Naive thymus-derived CD4-positive, alpha-beta T cell (primary cell): ENCODE data around the gene TMEM35B. TPM values are rescaled to one million over a fixed set of nuclear protein-coding genes. Genes with fewer than 3 reads are reported as not detected.

Source experiments
- ATAC-seq: fragments of 150-1000 bp; cut with Tn5 transposase; 2 replicates; pipeline ENCODE4 v1.10.0; 2021; ENCODE audit warnings: mild to moderate bottlenecking, moderate library complexity
- CTCF ChIA-PET: fragments of 350-600 bp; sonication (Branson Sonifier 250); formaldehyde crosslinking; loops from one replicate; lab custom pipeline; 2021; ENCODE audit warnings: antibody characterized with exemption; lab: Charles Lee
- POLR2A ChIA-PET: fragments of 350-600 bp; sonication (Branson Sonifier 250); formaldehyde crosslinking; loops from one replicate; lab custom pipeline; 2021; ENCODE audit warnings: antibody characterized with exemption, inconsistent platforms; lab: Charles Lee
- DNase-seq, 9 donors: peaks; one replicate each; pipeline versions ENCODE4 v3.0.0 to v3.0.0-alpha.2; 2020 to 2022; ENCODE audit warnings: mixed read lengths in 1 of 9
- H3K27ac ChIP-seq: one replicate; pipeline ENCODE4 v1.7.0; 2013; ENCODE audit warnings: mild to moderate bottlenecking, low read depth, low read length, moderate library complexity
- H3K27me3 ChIP-seq, 2 donors: one replicate each; pipeline ENCODE4 v1.7.0; 2013; ENCODE audit warnings: low read length in 2 of 2, mild to moderate bottlenecking in 2 of 2, moderate library complexity in 2 of 2; ENCODE audit not compliant: control insufficient read depth in 2 of 2, insufficient read depth in 2 of 2
- H3K36me3 ChIP-seq, 3 experiments: 1 replicate in 2 of 3; 2 replicates in 1 of 3; pipeline ENCODE4 v1.7.0; 2013; ENCODE audit warnings: low read length in 3 of 3, mild to moderate bottlenecking in 3 of 3, moderate library complexity in 1 of 3; ENCODE audit not compliant: insufficient read depth in 3 of 3, control insufficient read depth in 2 of 3
- H3K4me1 ChIP-seq, 2 donors: one replicate each; pipeline ENCODE4 v1.7.0; 2013; ENCODE audit warnings: low read length in 2 of 2, mild to moderate bottlenecking in 2 of 2, moderate library complexity in 1 of 2; ENCODE audit not compliant: control insufficient read depth in 2 of 2, insufficient read depth in 2 of 2
- H3K4me3 ChIP-seq: 2 replicates; pipeline ENCODE4 v1.7.0; 2013; ENCODE audit warnings: mild to moderate bottlenecking, low read length
- H3K9me3 ChIP-seq, 3 experiments: 1 replicate in 2 of 3; 2 replicates in 1 of 3; pipeline ENCODE4 v1.7.0; 2013; ENCODE audit warnings: low read length in 3 of 3; ENCODE audit not compliant: control insufficient read depth in 2 of 3
- H3K27ac Mint-ChIP-seq, 9 donors: one replicate each; pipeline ENCODE4 v1.8.0; 2020 to 2022; ENCODE audit warnings: mixed read lengths in 9 of 9, mild to moderate bottlenecking in 8 of 9, moderate library complexity in 5 of 9, inconsistent platforms in 2 of 9
- H3K27me3 Mint-ChIP-seq, 5 donors: one replicate each; pipeline ENCODE4 v1.8.0; 2021 to 2022; ENCODE audit warnings: mixed read lengths in 5 of 5, mild to moderate bottlenecking in 1 of 5
- H3K36me3 Mint-ChIP-seq, 5 donors: one replicate each; pipeline ENCODE4 v1.8.0; 2020 to 2022; ENCODE audit warnings: mixed read lengths in 5 of 5, mild to moderate bottlenecking in 3 of 5, inconsistent platforms in 1 of 5
- H3K4me1 Mint-ChIP-seq, 7 donors: one replicate each; pipeline ENCODE4 v1.8.0; 2020 to 2022; ENCODE audit warnings: mixed read lengths in 7 of 7, mild to moderate bottlenecking in 3 of 7, inconsistent platforms in 1 of 7
- H3K4me3 Mint-ChIP-seq, 10 donors: one replicate each; pipeline ENCODE4 v1.8.0; 2020 to 2022; ENCODE audit warnings: mild to moderate bottlenecking in 10 of 10, mixed read lengths in 10 of 10, moderate library complexity in 6 of 10, inconsistent platforms in 2 of 10
- H3K9me3 Mint-ChIP-seq, 11 donors: one replicate each; pipeline ENCODE4 v1.8.0; 2020 to 2022; ENCODE audit warnings: mixed read lengths in 11 of 11, mild to moderate bottlenecking in 4 of 11, inconsistent platforms in 1 of 11, moderate library complexity in 1 of 11
- intact Hi-C, 2 donors: fragments of 100-400 bp; cut with micrococcal nuclease; formaldehyde crosslinking; loops; one replicate each; pipeline ENCODE4 v1.15.1; 2023
- polyA plus RNA-seq, 2 donors: library from polyadenylated mRNA; unstranded; fragments of 300-500 nt; fragmentation: Illumina TruSeq; gene quantifications; one replicate each; pipeline ENCODE4 v1.2.3, GENCODE V29; 2021
- total RNA-seq, 6 experiments: library from RNA in 5 of 6; stranded (reverse) in 5 of 6; gene quantifications; 1 replicate in 5 of 6; 2 replicates in 1 of 6; pipeline ENCODE4 v1.2.3 and lab custom pipeline; 2021 to 2026

TMEM35B gene
- total and polyA plus RNA-seq, 7 experiments from 2014 or later: 5.4 to 166 (median 33.7) TPM

DNA sequence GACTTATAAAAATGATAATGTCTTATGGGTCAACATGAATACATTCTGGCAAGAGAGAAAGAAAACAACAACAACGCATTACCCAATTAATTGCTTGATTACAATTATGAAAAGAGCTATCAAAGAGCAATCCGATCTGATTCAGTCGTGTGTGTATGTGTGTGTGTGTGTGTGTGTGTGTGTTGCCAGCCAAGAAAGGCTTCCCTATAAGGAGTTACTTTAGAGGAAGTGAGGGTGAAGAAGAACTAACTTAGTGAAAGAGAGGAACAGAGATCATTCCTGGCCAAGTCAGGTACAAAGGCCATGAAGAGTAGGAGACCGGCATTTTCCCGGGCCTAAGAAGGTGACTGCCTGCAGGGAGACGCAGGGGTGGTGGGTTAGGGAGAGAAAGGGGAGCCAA is 9.4 kb downstream of the TMEM35B start:
- H3K9me3 Mint-ChIP-seq: peaks cover 0 to 5% (median 0%) of the 10 kb centered on the region in 11 donors

DNA sequence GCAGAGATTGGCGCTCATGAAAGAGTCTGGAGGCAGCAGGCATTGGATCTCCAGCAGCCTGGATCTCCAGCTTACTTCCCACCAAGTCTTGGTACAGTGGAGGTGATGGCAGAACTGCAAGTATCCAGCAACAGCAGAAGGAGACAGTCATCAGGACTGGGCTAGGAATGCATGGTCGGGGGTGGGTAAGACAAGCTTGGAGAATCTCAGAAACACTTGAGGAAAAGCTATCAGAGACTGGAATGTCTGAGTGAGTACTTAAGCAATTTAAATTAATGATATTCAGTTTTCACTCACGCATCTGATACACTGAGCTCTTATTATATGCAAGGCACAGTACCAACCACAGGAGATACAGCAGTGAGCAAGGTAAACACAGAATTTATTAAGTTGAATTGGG is 9.8 kb downstream of the TMEM35B start:
- ATAC-seq (no peak), DNase-seq (no peak)
- H3K4me1 Mint-ChIP-seq: peaks cover 0 to 18% (median 10%) of the 10 kb centered on the region in 7 donors
- peaks cover 0 to 5% (median 0%) of the 10 kb centered on the region in 11 donors for H3K9me3 Mint-ChIP-seq
- H3K36me3 Mint-ChIP-seq: peaks cover 0 to 15% (median 8%) of the 10 kb centered on the region in 5 donors
- peaks cover 0 to 2% (median 0%) of the 10 kb centered on the region in 5 donors for H3K27me3 Mint-ChIP-seq
- H3K4me3 Mint-ChIP-seq: no peak overlapping the region
- no peak overlapping the region for H3K4me3 ChIP-seq
- no peaks in the 10 kb centered on the region for H3K4me1 ChIP-seq
- H3K27ac ChIP-seq: no peak overlapping the region
- no peaks in the 10 kb centered on the region for H3K27me3 ChIP-seq
- POLR2A ChIA-PET: interaction anchor here (1.3 kb wide), 1 partner anchor 9 kb away, joined by 3 read pairs; no protein-coding TSS in a partner anchor
- no peaks in the 10 kb centered on the region for H3K9me3 ChIP-seq
- intact Hi-C loops: no loop called here
- H3K27ac Mint-ChIP-seq: peak overlapping the region in 5 of 9 donors; percentile 2 to 59 (median 12)
- CTCF ChIA-PET: interaction anchor here (0.6 kb wide), 1 partner anchor 126 kb away, joined by 3 read pairs; no protein-coding TSS in a partner anchor
- peaks cover 0 to 18% (median 0%) of the 10 kb centered on the region in 3 experiments for H3K36me3 ChIP-seq

More for the DNA sequence above, 9.4 kb downstream of the TMEM35B start:
- H3K36me3 Mint-ChIP-seq: peaks cover 0 to 15% (median 8%) of the 10 kb centered on the region in 5 donors
- no peak for ATAC-seq
- Histone ChIP-seq H3K4me3 (no peak overlapping the region), H3K27ac (no peak overlapping the region), H3K9me3 (no peaks in the 10 kb centered on the region), H3K27me3 (no peaks in the 10 kb centered on the region), H3K36me3 (peaks cover 0 to 21% (median 0%) of the 10 kb centered on the region in 3 experiments), H3K4me1 (no peaks in the 10 kb centered on the region)
- H3K27ac Mint-ChIP-seq: peak overlapping the region in 6 of 9 donors; percentile 1 to 59 (median 8)
- H3K4me1 Mint-ChIP-seq: peaks cover 0 to 18% (median 10%) of the 10 kb centered on the region in 7 donors
- ChIA-PET CTCF (interaction anchor here (0.6 kb wide), 1 partner anchor 127 kb away, joined by 3 read pairs; no protein-coding TSS in a partner anchor), POLR2A (interaction anchor here (1.2 kb wide), 1 partner anchor 9 kb away, joined by 5 read pairs; the partner anchor contains the start of gene TMEM35B)
- DNase-seq: no peak
- peaks cover 0 to 2% (median 0%) of the 10 kb centered on the region in 5 donors for H3K27me3 Mint-ChIP-seq
- no peak overlapping the region for H3K4me3 Mint-ChIP-seq
- intact Hi-C loops: no loop called here

DNA sequence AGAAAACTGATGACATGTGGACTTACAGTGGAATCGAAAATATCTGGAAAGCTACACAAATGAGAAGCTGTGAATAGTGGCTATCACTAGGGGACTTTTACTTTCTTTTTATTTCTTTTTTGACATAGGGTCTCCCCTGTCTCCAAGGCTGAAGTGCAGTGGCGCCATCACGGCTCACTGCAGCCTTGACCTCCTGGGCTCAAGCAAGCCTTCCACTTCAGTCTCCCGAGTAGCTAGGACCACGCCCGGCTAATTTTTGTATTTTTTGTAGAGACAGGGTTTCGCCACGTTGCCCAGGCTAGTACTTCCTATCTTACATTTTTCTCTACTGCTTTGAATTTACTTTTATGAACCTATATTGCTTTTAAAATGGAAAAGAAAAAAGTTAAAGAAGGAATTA is 10.5 kb downstream of the TMEM35B start:
- no peak overlapping the region for H3K4me3 ChIP-seq
- ATAC-seq (no peak), DNase-seq (no peak)
- H3K9me3 ChIP-seq: no peaks in the 10 kb centered on the region
- peaks cover 0 to 15% (median 8%) of the 10 kb centered on the region in 5 donors for H3K36me3 Mint-ChIP-seq
- H3K9me3 Mint-ChIP-seq: peaks cover 0 to 5% (median 0%) of the 10 kb centered on the region in 11 donors
- H3K27me3 Mint-ChIP-seq: peaks cover 0 to 2% (median 0%) of the 10 kb centered on the region in 5 donors
- H3K36me3 ChIP-seq: peaks cover 0 to 18% (median 0%) of the 10 kb centered on the region in 3 experiments
- intact Hi-C loops: no loop called here
- peak overlapping the region in 2 of 9 donors; percentile 12 to 17 for H3K27ac Mint-ChIP-seq
- H3K4me1 Mint-ChIP-seq: peaks cover 0 to 18% (median 9%) of the 10 kb centered on the region in 7 donors
- H3K27me3 ChIP-seq: no peaks in the 10 kb centered on the region
- H3K4me3 Mint-ChIP-seq: no peak overlapping the region
- POLR2A ChIA-PET: interaction anchor here (1.3 kb wide), 1 partner anchor 10 kb away, joined by 3 read pairs; no protein-coding TSS in a partner anchor
- no peaks in the 10 kb centered on the region for H3K4me1 ChIP-seq
- H3K27ac ChIP-seq: no peak overlapping the region
- CTCF ChIA-PET: no interaction called here

DNA sequence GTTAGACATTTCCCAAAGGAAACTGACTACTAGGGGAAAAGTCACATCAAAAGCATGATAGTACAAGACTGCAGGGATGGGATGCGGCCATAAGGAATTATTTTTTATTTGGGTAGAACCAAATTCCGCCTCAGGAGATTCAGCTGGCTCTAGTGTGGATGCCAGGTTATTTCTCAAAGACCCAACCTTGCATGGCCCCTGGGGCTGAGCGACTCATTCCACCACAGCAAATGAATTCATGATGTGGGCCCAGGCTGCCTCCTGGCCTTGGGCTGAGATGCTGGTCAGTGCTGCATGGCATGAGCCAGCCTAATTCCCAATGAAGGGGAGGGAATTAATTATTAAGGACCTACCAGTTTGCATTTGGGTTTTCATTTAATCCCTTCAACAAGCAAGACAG is 11.8 kb downstream of the TMEM35B start:
- Histone ChIP-seq H3K4me1 (peaks cover 6 to 8% of the 10 kb centered on the region in 2 donors), H3K27me3 (no peaks in the 10 kb centered on the region), H3K4me3 (no peak overlapping the region), H3K27ac (no peak overlapping the region), H3K9me3 (no peaks in the 10 kb centered on the region), H3K36me3 (peaks cover 0 to 18% (median 0%) of the 10 kb centered on the region in 3 experiments)
- CTCF ChIA-PET: no interaction called here
- H3K4me1 Mint-ChIP-seq: peaks cover 0 to 19% (median 9%) of the 10 kb centered on the region in 7 donors
- DNase-seq (no peak), ATAC-seq (no peak)
- H3K36me3 Mint-ChIP-seq: peaks cover 0 to 15% (median 8%) of the 10 kb centered on the region in 5 donors
- POLR2A ChIA-PET: no interaction called here
- H3K27ac Mint-ChIP-seq: peak overlapping the region in 3 of 9 donors; percentile 7 to 72 (median 32)
- no peak overlapping the region for H3K4me3 Mint-ChIP-seq
- H3K27me3 Mint-ChIP-seq: peaks cover 0 to 2% (median 0%) of the 10 kb centered on the region in 5 donors
- H3K9me3 Mint-ChIP-seq: peaks cover 0 to 5% (median 1%) of the 10 kb centered on the region in 11 donors
- intact Hi-C loops: no loop called here

DNA sequence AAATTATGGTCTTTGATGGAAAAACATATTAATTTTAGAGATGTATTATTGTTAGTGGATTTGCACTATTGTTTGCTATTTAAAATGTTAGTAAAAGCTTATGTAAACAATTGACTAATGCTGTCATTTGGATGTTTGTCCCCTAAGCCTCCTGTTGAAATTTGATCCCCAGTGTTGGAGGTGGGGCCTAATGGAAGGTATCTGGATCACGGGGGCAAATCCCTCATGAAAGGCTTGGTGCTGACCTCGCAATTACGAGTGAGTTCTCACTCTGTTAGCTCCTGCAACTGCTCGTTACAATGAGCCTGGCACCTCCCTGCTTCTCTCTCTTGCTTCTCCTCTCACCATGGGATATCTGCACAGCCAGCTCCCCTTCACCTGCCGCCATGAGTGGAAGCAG is 14.3 kb downstream of the TMEM35B start:
- ChIA-PET CTCF (no interaction called here), POLR2A (interaction anchor here (3.8 kb wide), 1 partner anchor 14 kb away, joined by 15 read pairs; the partner anchor contains the start of gene TMEM35B)
- no peaks in the 10 kb centered on the region for H3K9me3 ChIP-seq
- Mint-ChIP-seq H3K27ac (no peak overlapping the region), H3K36me3 (peaks cover 0 to 6% (median 4%) of the 10 kb centered on the region in 5 donors), H3K27me3 (peaks cover 0 to 2% (median 0%) of the 10 kb centered on the region in 5 donors), H3K4me3 (no peak overlapping the region), H3K4me1 (peaks cover 0 to 17% (median 4%) of the 10 kb centered on the region in 7 donors), H3K9me3 (peaks cover 0 to 4% (median 1%) of the 10 kb centered on the region in 11 donors)
- no peak overlapping the region for H3K27ac ChIP-seq
- DNase-seq (no peak), ATAC-seq (no peak)
- H3K4me1 ChIP-seq: peaks cover 8% of the 10 kb centered on the region in 2 donors
- no peak overlapping the region for H3K4me3 ChIP-seq
- intact Hi-C loops: no loop called here
- H3K36me3 ChIP-seq: peaks cover 0 to 6% (median 0%) of the 10 kb centered on the region in 3 experiments
- H3K27me3 ChIP-seq: no peaks in the 10 kb centered on the region

DNA sequence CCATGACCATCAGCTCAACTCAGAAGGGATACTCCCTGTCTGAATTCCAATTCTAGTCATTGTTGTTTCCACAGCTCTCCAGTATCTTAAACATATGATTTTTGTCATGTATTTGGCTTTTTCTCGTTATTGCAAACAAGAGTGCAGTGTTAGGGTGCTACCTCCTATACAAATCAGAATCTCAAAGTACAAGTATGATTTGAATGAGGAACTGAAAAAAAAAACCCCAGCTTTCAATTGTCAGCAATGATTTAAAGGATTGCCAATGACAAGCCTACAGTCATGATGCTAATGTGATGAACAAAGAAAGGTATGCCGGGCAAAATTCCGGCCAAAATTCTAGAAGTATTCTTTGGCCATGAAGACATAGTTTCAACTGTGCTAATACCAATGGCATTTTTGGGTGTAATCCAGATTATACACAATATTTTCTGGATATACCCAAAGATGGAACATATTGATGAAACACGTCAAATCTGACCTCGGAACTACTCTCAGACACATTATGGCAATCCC is 14.9 kb downstream of the TMEM35B start:
- Mint-ChIP-seq H3K4me3 (no peak overlapping the region), H3K36me3 (peaks cover 0 to 4% (median 0%) of the 10 kb centered on the region in 5 donors), H3K4me1 (peaks cover 0 to 18% (median 4%) of the 10 kb centered on the region in 7 donors), H3K9me3 (peaks cover 0 to 3% (median 0%) of the 10 kb centered on the region in 11 donors), H3K27me3 (peaks cover 0 to 5% (median 0%) of the 10 kb centered on the region in 5 donors), H3K27ac (no peak overlapping the region)
- H3K9me3 ChIP-seq: no peaks in the 10 kb centered on the region
- peaks cover 0 to 4% (median 0%) of the 10 kb centered on the region in 3 experiments for H3K36me3 ChIP-seq
- H3K27me3 ChIP-seq: no peaks in the 10 kb centered on the region
- POLR2A ChIA-PET: interaction anchor here (3.8 kb wide), 1 partner anchor 15 kb away, joined by 15 read pairs; the partner anchor contains the start of gene TMEM35B
- intact Hi-C loops: no loop called here
- CTCF ChIA-PET: no interaction called here
- ATAC-seq (no peak), DNase-seq (no peak)
- H3K27ac ChIP-seq: no peak overlapping the region
- H3K4me1 ChIP-seq: peaks cover 8 to 9% of the 10 kb centered on the region in 2 donors
- no peak overlapping the region for H3K4me3 ChIP-seq
